Measurements from ENCODE around the gene ATP1A2.

Gene ATP1A2

DNA sequence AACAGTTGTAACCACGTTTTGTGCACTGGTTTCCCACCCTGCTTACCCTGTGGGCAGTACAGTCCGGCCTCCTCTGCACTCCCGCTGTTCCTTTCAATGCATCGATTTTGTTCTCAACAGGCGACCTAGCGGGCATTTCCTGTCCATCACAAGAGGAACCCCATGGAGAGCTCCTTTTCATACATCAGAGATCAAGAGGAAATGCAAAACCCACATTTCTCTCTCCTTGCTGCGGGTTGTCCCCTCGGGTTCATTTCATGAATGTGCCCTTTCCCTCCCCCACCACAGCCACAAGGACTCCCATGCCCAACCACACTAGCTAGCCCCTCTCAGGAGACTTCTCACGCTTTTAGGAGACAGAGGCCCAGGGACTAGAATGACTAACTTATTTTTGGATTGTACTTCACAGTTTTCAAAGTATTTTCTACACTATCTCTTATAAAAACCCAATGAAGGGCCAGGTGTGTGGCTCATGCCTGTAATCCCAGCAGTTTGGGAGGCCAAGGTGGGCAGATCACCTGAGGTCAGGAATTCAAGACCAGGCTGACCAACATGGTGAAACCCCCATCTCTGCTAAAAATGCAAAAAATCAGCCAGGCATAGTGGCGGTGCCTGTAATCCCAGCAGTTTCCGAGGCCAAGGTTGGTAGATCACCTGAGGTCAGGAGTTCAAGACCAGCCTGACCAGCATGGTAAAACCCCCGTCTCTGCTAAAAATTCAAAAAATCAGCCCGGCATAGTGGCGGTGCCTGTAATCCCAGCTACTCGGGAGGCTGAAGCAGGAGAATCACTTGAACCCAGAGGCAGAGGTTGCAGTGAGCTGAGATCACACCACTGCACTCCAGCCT, 54.2 kb downstream of the ATP1A2 start:
- no peak for DNase-seq (ENCODE audit: low read depth in 2 of 2, low spot score in 1 of 2)

DNA sequence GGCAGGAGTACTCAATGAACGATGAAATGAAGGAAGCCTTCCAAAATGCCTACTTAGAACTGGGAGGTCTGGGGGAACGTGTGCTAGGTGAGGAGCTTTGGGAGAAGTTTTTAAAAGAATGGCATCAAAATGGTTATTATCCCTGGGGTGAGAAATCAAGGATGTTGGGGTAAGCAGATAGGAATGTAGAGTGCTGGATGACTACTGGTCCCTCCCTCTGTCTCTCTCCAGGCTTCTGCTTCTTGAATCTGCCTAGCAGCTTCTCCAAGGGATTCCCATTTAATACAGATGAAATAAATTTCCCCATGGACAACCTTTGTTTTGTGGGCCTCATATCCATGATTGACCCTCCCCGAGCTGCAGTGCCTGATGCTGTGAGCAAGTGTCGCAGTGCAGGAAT, 55.8 kb downstream of the ATP1A2 start:
- DNase-seq (ENCODE audit: low read depth in 2 of 2, low spot score in 1 of 2): no peak

DNA sequence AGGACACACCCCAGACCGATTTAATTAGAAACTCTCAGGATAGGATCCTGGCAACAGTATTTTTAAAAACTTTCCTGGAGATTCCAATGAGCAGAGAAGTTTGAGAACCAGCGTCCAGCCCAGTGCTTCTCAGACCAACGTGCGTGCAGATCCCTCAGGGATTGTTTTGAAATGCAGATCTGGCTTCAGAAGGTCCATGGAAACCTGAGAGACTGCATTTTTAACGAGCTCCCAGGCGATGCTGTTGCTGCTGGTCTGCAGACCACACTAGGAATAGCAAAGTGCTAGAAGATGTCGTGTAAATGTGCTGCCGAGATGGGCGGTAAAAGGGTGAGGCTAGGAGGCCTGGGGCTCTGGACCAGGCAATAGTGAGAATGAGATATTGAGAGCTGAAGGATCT, 56.4 kb downstream of the ATP1A2 start:
- DNase-seq (ENCODE audit: low read depth in 2 of 2, low spot score in 1 of 2): no peak

DNA sequence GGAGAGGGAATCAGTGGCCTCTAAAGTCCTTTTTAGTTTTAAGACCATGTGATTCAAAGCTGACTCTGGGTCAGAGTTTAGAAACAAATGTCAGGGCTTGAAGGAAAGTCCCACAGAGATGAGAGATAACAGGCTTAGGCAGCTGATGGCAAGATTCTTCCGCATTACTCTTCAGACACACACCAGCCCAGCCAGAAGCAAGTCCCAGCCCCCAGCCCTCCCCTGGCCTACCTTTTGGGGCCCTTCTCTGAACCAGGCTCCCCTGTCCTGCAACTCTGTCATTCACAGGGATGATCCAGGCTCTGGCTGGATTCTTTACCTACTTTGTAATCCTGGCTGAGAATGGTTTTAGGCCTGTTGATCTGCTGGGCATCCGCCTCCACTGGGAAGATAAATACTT, 61.7 kb downstream of the ATP1A2 start:
- DNase-seq (ENCODE audit: low read depth in 2 of 2, low spot score in 1 of 2): no peak

DNA sequence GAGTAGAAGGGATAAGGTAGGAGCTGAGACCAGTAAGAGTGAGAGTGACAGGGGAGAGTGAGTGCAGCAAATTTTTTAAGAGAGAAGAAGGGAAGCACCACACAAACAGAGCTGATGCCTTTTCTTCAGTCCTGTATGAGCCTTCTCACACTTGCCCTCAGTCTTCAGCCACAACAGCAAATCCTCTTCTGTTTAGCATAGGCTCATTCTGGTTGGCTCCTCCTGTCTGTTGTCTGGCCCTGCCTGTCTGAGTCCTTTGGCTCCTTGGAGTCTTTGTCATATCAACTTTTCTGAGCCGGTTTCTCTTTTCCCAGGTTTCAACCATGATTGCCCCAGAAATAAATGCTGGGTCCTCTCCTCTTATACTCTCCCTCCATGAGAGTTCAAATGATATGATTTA, 62.1 kb downstream of the ATP1A2 start:
- no peak for DNase-seq (ENCODE audit: low read depth in 2 of 2, low spot score in 1 of 2)

DNA sequence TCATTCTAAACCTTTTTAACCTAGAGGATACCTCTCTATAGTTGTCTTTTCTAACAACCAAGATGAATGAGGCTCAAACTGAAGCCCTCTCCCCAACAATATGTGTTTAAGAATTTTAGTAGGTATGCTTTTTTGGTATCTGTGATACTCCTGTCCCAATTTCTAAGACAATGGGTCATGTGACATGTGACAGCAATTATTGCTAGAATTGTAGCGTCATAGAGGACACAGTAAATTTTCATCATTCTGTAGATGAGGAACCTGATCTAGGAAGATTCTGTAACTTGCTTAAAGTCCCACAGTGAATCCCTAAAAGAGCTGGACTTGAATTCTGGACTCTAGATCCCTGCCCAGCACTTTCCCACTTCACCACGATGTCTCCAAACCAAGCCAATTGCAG, 63.2 kb downstream of the ATP1A2 start:
- DNase-seq (ENCODE audit: low read depth in 2 of 2, low spot score in 1 of 2): no peak

DNA sequence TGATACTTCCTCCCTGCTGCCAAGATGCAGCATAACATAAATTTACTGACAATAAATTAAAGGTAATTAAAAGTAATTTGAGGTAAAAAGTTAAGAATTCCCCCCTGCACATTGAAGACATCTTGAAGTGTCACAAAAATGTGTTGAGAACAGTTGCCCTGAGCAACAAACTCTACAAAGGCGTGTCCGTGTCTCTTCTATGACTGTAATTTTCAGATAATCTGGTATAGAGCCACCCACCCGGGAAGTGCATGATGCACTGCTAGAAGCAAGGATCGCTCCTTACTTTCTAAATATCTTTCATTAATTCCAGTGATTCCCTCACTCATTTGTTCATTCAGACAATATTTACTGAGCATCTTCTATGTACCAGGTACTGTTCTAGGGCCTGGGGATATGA, 63.8 kb downstream of the ATP1A2 start:
- no peak for DNase-seq (ENCODE audit: low read depth in 2 of 2, low spot score in 1 of 2)

DNA sequence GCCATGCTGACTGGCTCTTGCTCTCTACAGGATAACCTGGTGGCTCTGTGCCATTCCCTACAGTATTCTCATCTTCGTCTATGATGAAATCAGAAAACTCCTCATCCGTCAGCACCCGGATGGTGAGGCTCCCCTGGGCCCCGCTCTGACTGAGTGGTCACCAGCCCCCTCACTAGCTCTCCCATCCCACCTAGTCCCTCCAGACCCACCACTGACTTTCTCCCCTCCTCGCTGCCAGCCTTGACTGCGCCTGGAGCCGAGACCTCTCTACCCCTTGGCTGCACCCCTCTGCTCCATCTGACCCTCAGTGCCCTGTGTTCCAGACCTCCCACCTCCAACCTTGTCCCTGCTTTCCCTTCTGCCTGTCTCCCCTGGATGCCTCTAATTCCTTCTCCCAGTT, 70.7 kb downstream of the ATP1A2 start:
- DNase-seq (ENCODE audit: low read depth in 2 of 2, low spot score in 1 of 2): no peak

DNA sequence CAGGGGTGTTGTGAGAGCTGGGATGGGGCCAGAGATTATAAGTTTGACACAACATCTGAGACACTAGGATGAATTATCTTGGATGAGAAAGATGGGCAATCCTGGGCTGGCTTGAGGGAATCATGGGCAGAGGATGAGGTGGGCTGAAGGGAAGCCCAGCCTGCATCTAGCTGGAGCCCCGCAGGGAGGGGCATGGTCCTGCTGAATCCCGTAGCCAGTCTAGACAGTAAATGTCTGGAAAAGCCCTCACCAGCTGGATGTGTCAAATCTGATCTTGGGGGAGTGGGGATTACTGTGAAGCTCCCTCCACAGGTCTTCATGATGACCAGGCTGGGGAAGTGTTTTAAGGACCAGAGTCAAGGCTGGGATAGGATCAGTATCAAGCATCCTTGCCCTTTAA, 71.2 kb downstream of the ATP1A2 start:
- no peak for DNase-seq (ENCODE audit: low read depth in 2 of 2, low spot score in 1 of 2)

DNA sequence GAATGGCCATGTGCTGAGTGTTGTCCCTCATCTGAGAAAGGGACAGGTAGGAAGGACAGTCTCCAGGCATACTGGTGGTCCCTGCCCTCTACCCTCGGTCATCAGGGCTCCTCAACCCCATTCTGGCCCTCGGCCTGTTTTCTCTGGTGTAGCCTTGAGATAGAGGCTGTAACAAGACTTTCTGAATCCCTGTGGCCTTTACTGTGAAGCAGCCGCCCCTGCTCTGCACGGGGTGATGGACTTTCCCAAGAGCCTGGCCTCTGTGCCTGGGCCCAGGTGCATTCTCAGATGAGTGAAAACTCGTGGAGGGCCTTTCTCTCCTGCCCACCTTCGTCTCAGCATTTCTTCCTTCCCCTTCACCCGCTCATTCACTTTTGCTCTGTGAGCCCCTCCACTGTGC, 71.8 kb downstream of the ATP1A2 start:
- DNase-seq (ENCODE audit: low read depth in 2 of 2, low spot score in 1 of 2): no peak

DNA sequence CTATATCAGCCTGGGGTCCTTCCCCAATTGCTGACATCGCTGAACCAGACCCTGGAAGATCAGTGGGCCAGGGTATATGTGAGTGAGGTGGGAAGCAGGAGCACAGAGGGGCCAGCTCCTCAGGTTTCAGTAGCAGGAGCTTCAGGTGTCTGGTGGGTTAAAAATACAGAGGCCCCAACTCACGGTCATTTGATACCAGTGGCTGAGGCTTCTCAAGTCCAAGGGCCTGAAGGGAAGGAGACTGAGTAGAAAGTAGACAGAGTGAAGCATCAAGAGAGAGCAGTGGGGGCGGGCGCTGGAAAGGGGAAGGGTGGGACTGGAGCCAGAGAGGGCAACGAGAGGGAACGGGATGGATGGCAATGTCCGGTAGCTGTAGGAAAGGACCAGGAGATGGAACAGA, 72.8 kb downstream of the ATP1A2 start:
- DNase-seq (ENCODE audit: low read depth in 2 of 2, low spot score in 1 of 2): no peak

DNA sequence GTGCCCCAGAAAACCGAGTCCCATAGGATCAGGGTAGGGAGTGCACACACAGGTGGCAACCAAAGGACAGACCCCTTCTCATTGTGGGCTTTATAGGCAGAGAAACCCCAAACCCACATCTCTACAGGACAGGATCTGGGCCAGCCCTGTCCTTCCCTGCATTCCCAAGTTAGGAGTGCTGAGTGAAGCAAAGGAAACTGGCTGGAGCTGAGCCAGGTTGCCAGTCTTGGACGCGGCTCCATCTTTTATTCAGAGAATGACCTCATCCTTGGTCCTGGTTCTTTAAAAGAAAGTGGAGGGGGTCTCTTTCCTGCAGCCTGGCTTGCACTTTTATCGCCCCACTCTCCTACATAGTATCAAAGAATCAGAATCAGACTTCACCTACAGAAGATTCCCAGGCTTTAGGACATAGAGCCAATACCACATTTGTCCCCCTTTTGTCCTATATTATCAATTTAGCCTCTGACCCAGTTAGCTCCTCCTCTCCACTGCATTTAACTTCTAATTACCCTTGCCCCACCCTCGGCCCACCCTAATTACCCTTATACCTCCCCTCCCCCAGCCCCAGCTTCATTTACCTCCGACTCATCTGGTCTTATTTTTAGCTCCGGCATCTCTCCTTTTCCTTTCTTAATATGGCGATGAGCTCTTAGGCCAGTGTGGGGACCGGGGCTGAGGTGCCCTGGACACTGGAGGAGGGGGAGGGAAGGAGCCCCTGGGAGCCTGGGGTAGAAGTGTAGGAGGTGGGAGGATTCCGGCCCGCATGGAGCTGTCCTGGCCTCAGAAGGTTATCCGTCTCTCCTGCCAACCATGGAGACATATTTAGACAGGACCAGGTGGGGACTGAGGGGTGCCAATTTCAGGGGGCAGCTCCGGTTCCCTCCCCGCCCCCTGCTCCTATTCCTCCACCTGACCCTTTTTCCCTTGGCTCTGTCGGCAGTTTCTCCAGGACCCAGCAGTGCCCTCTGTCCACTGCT, 74.4 kb downstream of the ATP1A2 start, which contains the start of gene CASQ1:
TSS of gene CASQ1 (plus strand) at position 927 of the 977 bp plus-strand sequence. CDS start 177 bp downstream, outside the sequence.
- DNase-seq (ENCODE audit: low read depth in 2 of 2, low spot score in 1 of 2): no peak

DNA sequence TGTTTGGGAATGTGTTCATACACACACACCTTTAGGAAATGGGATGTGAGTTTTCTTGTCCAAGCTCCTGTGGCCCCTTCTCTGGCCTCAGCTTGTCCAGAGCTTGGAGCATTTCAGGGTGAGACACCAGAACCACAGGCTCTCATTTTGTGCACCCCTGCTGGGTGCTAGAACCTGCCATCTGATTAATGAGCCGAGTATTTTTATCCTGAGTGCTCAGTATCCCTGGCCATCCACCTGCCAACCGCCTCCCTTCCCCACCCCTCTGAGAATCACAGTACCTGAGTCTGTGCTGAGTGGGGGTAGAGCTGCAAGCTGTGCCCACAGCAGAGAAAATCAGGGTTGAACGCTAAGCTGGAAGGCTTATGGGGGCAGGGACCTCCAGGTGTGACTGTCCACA, 76.2 kb downstream of the ATP1A2 start:
- no peak for DNase-seq (ENCODE audit: low read depth in 2 of 2, low spot score in 1 of 2)

DNA sequence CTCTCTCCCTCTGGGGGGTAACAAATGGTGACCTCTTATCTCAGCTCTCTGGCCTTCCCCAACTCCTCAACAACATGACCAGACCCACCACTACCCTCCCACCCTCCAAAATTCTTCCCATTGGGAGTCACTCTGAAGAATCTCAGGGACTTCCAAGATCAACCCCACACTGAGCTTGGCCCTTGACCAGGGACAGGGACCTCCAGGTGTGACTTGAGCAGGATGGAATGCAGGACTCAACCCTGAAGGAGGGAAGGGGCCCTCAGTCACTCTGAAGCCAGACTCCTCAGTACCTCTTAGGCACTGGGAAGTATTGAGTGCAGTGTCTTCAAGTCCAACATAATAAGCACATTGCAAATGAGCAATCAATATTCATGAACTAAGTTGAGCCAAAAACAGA, 76.7 kb downstream of the ATP1A2 start:
- no peak for DNase-seq (ENCODE audit: low read depth in 2 of 2, low spot score in 1 of 2)
